Measurements from ENCODE around the gene PTPN22. TPM values are rescaled to one million over a fixed set of nuclear protein-coding genes. Genes with fewer than 3 reads are reported as not detected.

The PTPN22 gene
- 6.6 TPM for total RNA-seq
- polyA plus RNA-seq (ENCODE audit: insufficient read depth, low read depth, low replicate concordance): 0.32 TPM
- long read RNA-seq, donor 1: 0 reads
- long read RNA-seq, donor 2: 0 reads
- long read RNA-seq, donor 3: 0 reads
- long read RNA-seq, donor 4: 0 reads
- long read RNA-seq, donor 5: 0 reads
- long read RNA-seq, donor 6: 0 reads
- long read RNA-seq, donor 7, partial matches to known transcripts: 0 of 2 reads
- long read RNA-seq, donor 7, other reads (novel, unspliced or antisense): 1 of 2 reads
- long read RNA-seq, donor 8: 0 reads
- long read RNA-seq, donor 9: 0 reads
- long read RNA-seq, donor 10: 0 reads

- TF ChIP-seq CTCF (IDR thresholded peaks at IDR 0.05; ENCODE audit: borderline replicate concordance, extremely low read depth, insufficient read depth): no peak
- H3K4me1 ChIP-seq (ENCODE audit: control insufficient read depth in 2 of 3, insufficient read depth in 2 of 3, low read depth in 1 of 3, low read length in 3 of 3): no peaks in the 10 kb centered on the region
- no peaks in the 10 kb centered on the region for H3K27me3 ChIP-seq (ENCODE audit: control insufficient read depth, insufficient read depth, low read length)
- H3K4me3 ChIP-seq (ENCODE audit: low read length in 3 of 3): no peak within 1 kb of the TSS
- no peak for FAIRE-seq
- H3K36me3 ChIP-seq (ENCODE audit: control insufficient read depth in 2 of 3, insufficient read depth in 3 of 3, low read length in 3 of 3): no peaks in the 10 kb centered on the region
- H3K9me3 ChIP-seq (ENCODE audit: control insufficient read depth in 2 of 3, insufficient read depth in 1 of 3, low read length in 3 of 3): no peaks in the 10 kb centered on the region
- intact Hi-C loops (cut with DNase I): no loop called here
- no peak for DNase-seq
- peak within 1 kb of the TSS in 1 of 2 donors; percentile 26 for H3K27ac ChIP-seq (ENCODE audit: low read depth in 2 of 2, low read length in 2 of 2)
- no peak within 1 kb of the TSS for H3K9ac ChIP-seq (ENCODE audit: low read length in 3 of 3)
Observed at GRCh38 chr1:113871597-113872113, at the start of gene PTPN22. Gene PTPN22, minus strand, starts transcription at chr1:113871712.

GRCh38 chr1:113918243-113918642, 46.7 kb upstream of the PTPN22 start:
- Histone ChIP-seq H3K36me3 (ENCODE audit: control insufficient read depth in 2 of 3, insufficient read depth in 3 of 3, low read length in 3 of 3) (no peaks in the 10 kb centered on the region), H3K4me1 (ENCODE audit: control insufficient read depth in 2 of 3, insufficient read depth in 2 of 3, low read depth in 1 of 3, low read length in 3 of 3) (no peaks in the 10 kb centered on the region), H3K27me3 (ENCODE audit: control insufficient read depth, insufficient read depth, low read length) (no peaks in the 10 kb centered on the region), H3K9ac (ENCODE audit: low read length in 3 of 3) (no peak overlapping the region), H3K4me3 (ENCODE audit: low read length in 3 of 3) (no peak overlapping the region), H3K9me3 (ENCODE audit: control insufficient read depth in 2 of 3, insufficient read depth in 1 of 3, low read length in 3 of 3) (no peaks in the 10 kb centered on the region), H3K27ac (ENCODE audit: low read depth in 2 of 2, low read length in 2 of 2) (no peak overlapping the region)
- DNase-seq (no peak), FAIRE-seq (no peak)
- TF ChIP-seq CTCF (IDR thresholded peaks at IDR 0.05; ENCODE audit: borderline replicate concordance, extremely low read depth, insufficient read depth): no peak
- intact Hi-C loops (cut with DNase I): no loop called here

GRCh38 chr1:113917400-113918082, 46.0 kb upstream of the PTPN22 start:
- H3K27ac ChIP-seq (ENCODE audit: low read depth in 2 of 2, low read length in 2 of 2): no peak overlapping the region
- H3K9me3 ChIP-seq (ENCODE audit: control insufficient read depth in 2 of 3, insufficient read depth in 1 of 3, low read length in 3 of 3): no peaks in the 10 kb centered on the region
- no peaks in the 10 kb centered on the region for H3K4me1 ChIP-seq (ENCODE audit: control insufficient read depth in 2 of 3, insufficient read depth in 2 of 3, low read depth in 1 of 3, low read length in 3 of 3)
- no peak for FAIRE-seq
- no peak overlapping the region for H3K4me3 ChIP-seq (ENCODE audit: low read length in 3 of 3)
- H3K36me3 ChIP-seq (ENCODE audit: control insufficient read depth in 2 of 3, insufficient read depth in 3 of 3, low read length in 3 of 3): no peaks in the 10 kb centered on the region
- H3K27me3 ChIP-seq (ENCODE audit: control insufficient read depth, insufficient read depth, low read length): no peaks in the 10 kb centered on the region
- DNase-seq: no peak
- H3K9ac ChIP-seq (ENCODE audit: low read length in 3 of 3): no peak overlapping the region
- no peak for TF ChIP-seq CTCF (IDR thresholded peaks at IDR 0.05; ENCODE audit: borderline replicate concordance, extremely low read depth, insufficient read depth)
- intact Hi-C loops (cut with DNase I): no loop called here

All from kidney (tissue), 22 donors.